ENCODE results near the gene CCDC91.

CCDC91 gene

GRCh38 chr12:28248555-28249145, 58.4 kb downstream of the CCDC91 start:
- no peaks in the 10 kb centered on the region for H3K27me3 ChIP-seq (ENCODE audit: insufficient read depth, poor library complexity, severe bottlenecking)
- H3K27ac ChIP-seq (replicated peaks) = no peak overlapping the region
- H3K4me3 ChIP-seq (replicated peaks; ENCODE audit: insufficient read depth, low read length) = no peak overlapping the region
- TF ChIP-seq POLR2AphosphoS5 (IDR thresholded peaks at IDR 0.05; ENCODE audit: low read depth) (no peak), SPI1 (IDR thresholded peaks at IDR 0.05; ENCODE audit: borderline replicate concordance, low read depth) (no peak), CTCF (IDR thresholded peaks at IDR 0.05; ENCODE audit: insufficient read depth, low read length) (no peak), GABPA (IDR thresholded peaks at IDR 0.05; ENCODE audit: low read depth) (no peak)
- TF ChIP-seq, protein P1, sequence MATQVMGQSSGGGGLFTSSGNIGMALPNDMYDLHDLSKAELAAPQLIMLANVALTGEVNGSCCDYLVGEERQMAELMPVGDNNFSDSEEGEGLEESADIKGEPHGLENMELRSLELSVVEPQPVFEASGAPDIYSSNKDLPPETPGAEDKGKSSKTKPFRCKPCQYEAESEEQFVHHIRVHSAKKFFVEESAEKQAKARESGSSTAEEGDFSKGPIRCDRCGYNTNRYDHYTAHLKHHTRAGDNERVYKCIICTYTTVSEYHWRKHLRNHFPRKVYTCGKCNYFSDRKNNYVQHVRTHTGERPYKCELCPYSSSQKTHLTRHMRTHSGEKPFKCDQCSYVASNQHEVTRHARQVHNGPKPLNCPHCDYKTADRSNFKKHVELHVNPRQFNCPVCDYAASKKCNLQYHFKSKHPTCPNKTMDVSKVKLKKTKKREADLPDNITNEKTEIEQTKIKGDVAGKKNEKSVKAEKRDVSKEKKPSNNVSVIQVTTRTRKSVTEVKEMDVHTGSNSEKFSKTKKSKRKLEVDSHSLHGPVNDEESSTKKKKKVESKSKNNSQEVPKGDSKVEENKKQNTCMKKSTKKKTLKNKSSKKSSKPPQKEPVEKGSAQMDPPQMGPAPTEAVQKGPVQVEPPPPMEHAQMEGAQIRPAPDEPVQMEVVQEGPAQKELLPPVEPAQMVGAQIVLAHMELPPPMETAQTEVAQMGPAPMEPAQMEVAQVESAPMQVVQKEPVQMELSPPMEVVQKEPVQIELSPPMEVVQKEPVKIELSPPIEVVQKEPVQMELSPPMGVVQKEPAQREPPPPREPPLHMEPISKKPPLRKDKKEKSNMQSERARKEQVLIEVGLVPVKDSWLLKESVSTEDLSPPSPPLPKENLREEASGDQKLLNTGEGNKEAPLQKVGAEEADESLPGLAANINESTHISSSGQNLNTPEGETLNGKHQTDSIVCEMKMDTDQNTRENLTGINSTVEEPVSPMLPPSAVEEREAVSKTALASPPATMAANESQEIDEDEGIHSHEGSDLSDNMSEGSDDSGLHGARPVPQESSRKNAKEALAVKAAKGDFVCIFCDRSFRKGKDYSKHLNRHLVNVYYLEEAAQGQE (IDR thresholded peaks at IDR 0.05; ENCODE audit: insufficient replicate concordance, low read depth) = no peak
- no peak for DNase-seq (ENCODE audit: low read depth in 1 of 2, low spot score in 1 of 2)

- no peak overlapping the region for H3K27ac ChIP-seq (replicated peaks)
- TF ChIP-seq GABPA (IDR thresholded peaks at IDR 0.05; ENCODE audit: low read depth) (no peak), SPI1 (IDR thresholded peaks at IDR 0.05; ENCODE audit: borderline replicate concordance, low read depth) (no peak), POLR2AphosphoS5 (IDR thresholded peaks at IDR 0.05; ENCODE audit: low read depth) (no peak), CTCF (IDR thresholded peaks at IDR 0.05; ENCODE audit: insufficient read depth, low read length) (no peak)
- TF ChIP-seq, protein P1 (IDR thresholded peaks at IDR 0.05; ENCODE audit: insufficient replicate concordance, low read depth) = no peak
- H3K27me3 ChIP-seq (ENCODE audit: insufficient read depth, poor library complexity, severe bottlenecking) = no peaks in the 10 kb centered on the region
- no peak for DNase-seq (ENCODE audit: low read depth in 1 of 2, low spot score in 1 of 2)
- H3K4me3 ChIP-seq (replicated peaks; ENCODE audit: insufficient read depth, low read length) = no peak overlapping the region
Observed at GRCh38 chr12:28253161-28253641, 62.9 kb downstream of the CCDC91 start.

- TF ChIP-seq, protein P1 (IDR thresholded peaks at IDR 0.05; ENCODE audit: insufficient replicate concordance, low read depth) = no peak
- TF ChIP-seq GABPA (IDR thresholded peaks at IDR 0.05; ENCODE audit: low read depth) = no peak
- no peak for TF ChIP-seq SPI1 (IDR thresholded peaks at IDR 0.05; ENCODE audit: borderline replicate concordance, low read depth)
- TF ChIP-seq CTCF (IDR thresholded peaks at IDR 0.05; ENCODE audit: insufficient read depth, low read length) = no peak
- TF ChIP-seq POLR2AphosphoS5 (IDR thresholded peaks at IDR 0.05; ENCODE audit: low read depth) = no peak
- Histone ChIP-seq H3K27me3 (ENCODE audit: insufficient read depth, poor library complexity, severe bottlenecking) (no peaks in the 10 kb centered on the region), H3K4me3 (replicated peaks; ENCODE audit: insufficient read depth, low read length) (no peak overlapping the region), H3K27ac (replicated peaks) (no peak overlapping the region)
- no peak for DNase-seq (ENCODE audit: low read depth in 1 of 2, low spot score in 1 of 2)
Observed at GRCh38 chr12:28257411-28257810, 67.2 kb downstream of the CCDC91 start.
